HepG2 (cell line): ENCODE results near the gene DSC2. TPM values are rescaled to one million over a fixed set of nuclear protein-coding genes. Genes with fewer than 3 reads are reported as not detected.

Experiments used
- AGO2 ChIP-seq: fragments of 200-400 bp; formaldehyde crosslinking; optimal IDR thresholded peaks from 2 replicates; pipeline ENCODE3; 2017; ENCODE audit warnings: mild to moderate bottlenecking, low read depth, low read length, moderate library complexity
- ATF7-NPFF ChIP-seq: sonication (generic); formaldehyde crosslinking; IDR thresholded peaks from 2 replicates; pipeline ENCODE4 v1.8.1; 2023; ENCODE audit warnings: mild to moderate bottlenecking, low read depth, missing genetic modification reagents, moderate library complexity
- CREM ChIP-seq, 2 experiments: sonication (generic) in 1 of 2; formaldehyde crosslinking in 1 of 2; IDR thresholded peaks; 2 replicates each; pipeline versions ENCODE4 v1.4.0 to v1.6.1; 2016 to 2020; ENCODE audit warnings: antibody characterized with exemption in 1 of 2, mild to moderate bottlenecking in 1 of 2, missing genetic modification reagents in 1 of 2
- HOXA3 ChIP-seq: sonication (generic); formaldehyde crosslinking; IDR thresholded peaks from 2 replicates; pipeline ENCODE4 v1.5.0; 2020; ENCODE audit warnings: missing genetic modification reagents
- KDM6A ChIP-seq: IDR thresholded peaks from 2 replicates; pipeline ENCODE4 v1.6.1; 2016; ENCODE audit warnings: low read depth
- MBNL3 ChIP-seq: fragments of 250-450 bp; sonication (Bioruptor Pico); conservative IDR thresholded peaks from 2 replicates; pipeline ENCODE4 v1.8.0; 2022; ENCODE audit warnings: mild to moderate bottlenecking, inconsistent platforms
- MNT ChIP-seq: fragments of 450-650 bp; IDR thresholded peaks from 2 replicates; pipeline ENCODE4 v1.6.1; 2016
- PAX8 ChIP-seq: sonication (generic); formaldehyde crosslinking; IDR thresholded peaks from 2 replicates; pipeline ENCODE4 v1.8.0; 2022; ENCODE audit warnings: mild to moderate bottlenecking, missing genetic modification reagents, borderline replicate concordance
- PITX1 ChIP-seq: sonication (generic); formaldehyde crosslinking; IDR thresholded peaks from 2 replicates; pipeline ENCODE4 v1.5.1; 2020; ENCODE audit warnings: mild to moderate bottlenecking, missing genetic modification reagents
- RAD21 ChIP-seq: fragments of 450-650 bp; formaldehyde crosslinking; IDR thresholded peaks from 2 replicates; pipeline ENCODE4 v1.5.0; 2020; ENCODE audit warnings: mild to moderate bottlenecking
- SMARCE1 ChIP-seq: fragments of 450-650 bp; IDR thresholded peaks from 2 replicates; pipeline ENCODE4 v1.6.1; 2017; ENCODE audit warnings: borderline replicate concordance
- ZBTB21 ChIP-seq: sonication (generic); formaldehyde crosslinking; IDR thresholded peaks from 2 replicates; pipeline ENCODE4 v1.4.0; 2020; ENCODE audit warnings: missing genetic modification reagents
- ZNF235 ChIP-seq: sonication (generic); formaldehyde crosslinking; IDR thresholded peaks from 2 replicates; pipeline ENCODE4 v1.8.1; 2023; ENCODE audit warnings: mild to moderate bottlenecking, missing genetic modification reagents, borderline replicate concordance
- ZNF546 ChIP-seq: sonication (generic); formaldehyde crosslinking; conservative IDR thresholded peaks from 2 replicates; pipeline ENCODE4 v1.8.1; 2023; ENCODE audit warnings: mild to moderate bottlenecking, missing genetic modification reagents
- ZNF615 ChIP-seq: sonication (generic); formaldehyde crosslinking; IDR thresholded peaks from 2 replicates; pipeline ENCODE4 v1.5.0; 2020; ENCODE audit warnings: mild to moderate bottlenecking, missing genetic modification reagents, borderline replicate concordance
- ZNF644 ChIP-seq: IDR thresholded peaks from 2 replicates; pipeline ENCODE4 v1.6.1; 2016; ENCODE audit warnings: low read depth
- ZNF672 ChIP-seq: sonication (generic); formaldehyde crosslinking; IDR thresholded peaks from 2 replicates; pipeline ENCODE4 v1.8.1; 2022; ENCODE audit warnings: missing genetic modification reagents
- ZNF772 ChIP-seq: sonication (generic); formaldehyde crosslinking; IDR thresholded peaks from 2 replicates; pipeline ENCODE4 v1.5.0; 2020; ENCODE audit warnings: mild to moderate bottlenecking, missing genetic modification reagents
- ZNF841 ChIP-seq: sonication (generic); formaldehyde crosslinking; IDR thresholded peaks from 2 replicates; pipeline ENCODE4 v1.8.1; 2023; ENCODE audit warnings: missing genetic modification reagents, borderline replicate concordance
- ZZZ3 ChIP-seq: sonication (generic); formaldehyde crosslinking; IDR thresholded peaks from 2 replicates; pipeline ENCODE4 v1.4.0; 2020; ENCODE audit warnings: missing genetic modification reagents, mild to moderate bottlenecking, borderline replicate concordance
- polyA plus RNA-seq, 8 experiments: library from polyadenylated mRNA; depleted of rRNA in 3 of 8; stranded (reverse) in 7 of 8; unstranded in 1 of 8; fragments of >200 nt; fragmentation: Illumina TruSeq in 4 of 8; extraction: Trizol in 4 of 8; gene quantifications; 2 replicates each; pipeline versions ENCODE4 v1.2.1 to v1.2.3, GENCODE V29; 2011 to 2016; ENCODE audit warnings: low read depth in 4 of 8, missing spikeins in 1 of 8, mixed read lengths in 1 of 8; ENCODE audit not compliant: insufficient read depth in 1 of 8
- total RNA-seq, 5 experiments: library from RNA; depleted of rRNA; stranded (reverse); fragments of >200 nt; fragmentation: Illumina TruSeq; extraction: Trizol; gene quantifications; 2 replicates each; pipeline ENCODE4 v1.2.3, GENCODE V29; 2016; ENCODE audit warnings: low read depth in 1 of 5
- TF ChIP-seq, protein P1 (sequence below): sonication (generic); formaldehyde crosslinking; IDR thresholded peaks from 2 replicates; pipeline ENCODE4 v1.5.1; 2020; ENCODE audit warnings: mild to moderate bottlenecking, missing genetic modification reagents, borderline replicate concordance
- TF ChIP-seq, protein P2 (sequence below): sonication (generic); formaldehyde crosslinking; IDR thresholded peaks from 2 replicates; pipeline ENCODE4 v1.5.0; 2020; ENCODE audit warnings: missing genetic modification reagents

Gene DSC2
- total and polyA plus RNA-seq, 2 of the 13 experiments (the other 11 are each of a cell fraction or from before 2014, with no cell fraction given): 7.2 to 24.9 TPM

DNA sequence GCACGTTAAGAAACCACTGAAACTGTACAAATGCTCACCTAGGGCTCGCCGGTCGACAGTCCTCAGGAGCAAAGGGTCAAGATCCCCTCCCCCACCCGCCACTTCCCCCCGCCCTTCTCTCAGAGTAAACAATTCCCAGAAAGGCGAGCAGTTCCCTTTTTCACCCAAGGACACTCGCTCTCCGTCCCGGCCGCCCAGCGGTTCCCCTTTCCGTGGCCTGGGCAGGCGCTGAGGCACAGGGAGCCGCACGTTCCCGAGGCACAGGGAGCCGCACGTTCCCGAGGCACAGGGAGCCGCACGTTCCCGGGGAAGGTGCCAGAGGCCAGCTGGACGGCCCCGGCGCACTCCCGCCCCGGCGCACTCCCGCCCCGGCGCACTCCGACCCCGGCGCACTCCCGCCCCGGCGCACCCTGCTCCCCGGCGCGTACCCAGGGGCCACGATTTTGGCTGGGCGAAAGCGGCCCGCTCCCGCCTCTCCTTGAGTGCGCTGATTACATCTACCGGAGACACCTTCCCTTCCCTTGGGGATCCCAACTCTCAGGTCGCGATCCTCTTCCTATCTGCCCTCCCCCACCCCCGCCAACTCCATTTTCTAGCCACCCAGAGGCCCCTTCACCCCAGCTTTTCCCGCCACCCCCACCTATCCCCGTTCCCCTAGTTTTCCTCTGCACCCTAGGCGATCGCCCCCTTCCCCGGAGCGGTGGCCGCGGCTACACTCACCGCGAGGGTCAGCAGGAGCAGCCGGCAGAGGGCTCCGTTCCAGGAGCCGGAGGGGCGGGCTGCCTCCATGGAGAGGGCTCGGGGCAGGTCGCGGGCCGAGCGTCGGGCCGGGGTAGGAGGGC lies 817 bp downstream of the DSC2 start (continued):
- TF ChIP-seq, protein P1, sequence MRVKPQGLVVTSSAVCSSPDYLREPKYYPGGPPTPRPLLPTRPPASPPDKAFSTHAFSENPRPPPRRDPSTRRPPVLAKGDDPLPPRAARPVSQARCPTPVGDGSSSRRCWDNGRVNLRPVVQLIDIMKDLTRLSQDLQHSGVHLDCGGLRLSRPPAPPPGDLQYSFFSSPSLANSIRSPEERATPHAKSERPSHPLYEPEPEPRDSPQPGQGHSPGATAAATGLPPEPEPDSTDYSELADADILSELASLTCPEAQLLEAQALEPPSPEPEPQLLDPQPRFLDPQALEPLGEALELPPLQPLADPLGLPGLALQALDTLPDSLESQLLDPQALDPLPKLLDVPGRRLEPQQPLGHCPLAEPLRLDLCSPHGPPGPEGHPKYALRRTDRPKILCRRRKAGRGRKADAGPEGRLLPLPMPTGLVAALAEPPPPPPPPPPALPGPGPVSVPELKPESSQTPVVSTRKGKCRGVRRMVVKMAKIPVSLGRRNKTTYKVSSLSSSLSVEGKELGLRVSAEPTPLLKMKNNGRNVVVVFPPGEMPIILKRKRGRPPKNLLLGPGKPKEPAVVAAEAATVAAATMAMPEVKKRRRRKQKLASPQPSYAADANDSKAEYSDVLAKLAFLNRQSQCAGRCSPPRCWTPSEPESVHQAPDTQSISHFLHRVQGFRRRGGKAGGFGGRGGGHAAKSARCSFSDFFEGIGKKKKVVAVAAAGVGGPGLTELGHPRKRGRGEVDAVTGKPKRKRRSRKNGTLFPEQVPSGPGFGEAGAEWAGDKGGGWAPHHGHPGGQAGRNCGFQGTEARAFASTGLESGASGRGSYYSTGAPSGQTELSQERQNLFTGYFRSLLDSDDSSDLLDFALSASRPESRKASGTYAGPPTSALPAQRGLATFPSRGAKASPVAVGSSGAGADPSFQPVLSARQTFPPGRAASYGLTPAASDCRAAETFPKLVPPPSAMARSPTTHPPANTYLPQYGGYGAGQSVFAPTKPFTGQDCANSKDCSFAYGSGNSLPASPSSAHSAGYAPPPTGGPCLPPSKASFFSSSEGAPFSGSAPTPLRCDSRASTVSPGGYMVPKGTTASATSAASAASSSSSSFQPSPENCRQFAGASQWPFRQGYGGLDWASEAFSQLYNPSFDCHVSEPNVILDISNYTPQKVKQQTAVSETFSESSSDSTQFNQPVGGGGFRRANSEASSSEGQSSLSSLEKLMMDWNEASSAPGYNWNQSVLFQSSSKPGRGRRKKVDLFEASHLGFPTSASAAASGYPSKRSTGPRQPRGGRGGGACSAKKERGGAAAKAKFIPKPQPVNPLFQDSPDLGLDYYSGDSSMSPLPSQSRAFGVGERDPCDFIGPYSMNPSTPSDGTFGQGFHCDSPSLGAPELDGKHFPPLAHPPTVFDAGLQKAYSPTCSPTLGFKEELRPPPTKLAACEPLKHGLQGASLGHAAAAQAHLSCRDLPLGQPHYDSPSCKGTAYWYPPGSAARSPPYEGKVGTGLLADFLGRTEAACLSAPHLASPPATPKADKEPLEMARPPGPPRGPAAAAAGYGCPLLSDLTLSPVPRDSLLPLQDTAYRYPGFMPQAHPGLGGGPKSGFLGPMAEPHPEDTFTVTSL (CRISPR knock-in tag): no peak
- TF ChIP-seq CREM (IDR thresholded peaks at IDR 0.05): no peak
- no peak for TF ChIP-seq CREM (CRISPR knock-in tag; IDR thresholded peaks at IDR 0.05)
- TF ChIP-seq RAD21 (CRISPR knock-in tag): no peak
- TF ChIP-seq ZNF772 (CRISPR knock-in tag): no peak
- no peak for TF ChIP-seq SMARCE1
- no peak for TF ChIP-seq ZNF644 (CRISPR knock-in tag)
- TF ChIP-seq, protein P2, sequence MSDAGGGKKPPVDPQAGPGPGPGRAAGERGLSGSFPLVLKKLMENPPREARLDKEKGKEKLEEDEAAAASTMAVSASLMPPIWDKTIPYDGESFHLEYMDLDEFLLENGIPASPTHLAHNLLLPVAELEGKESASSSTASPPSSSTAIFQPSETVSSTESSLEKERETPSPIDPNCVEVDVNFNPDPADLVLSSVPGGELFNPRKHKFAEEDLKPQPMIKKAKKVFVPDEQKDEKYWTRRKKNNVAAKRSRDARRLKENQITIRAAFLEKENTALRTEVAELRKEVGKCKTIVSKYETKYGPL (CRISPR knock-in tag): no peak
- peak; percentile 62; the same call in 1 of the 2 replicates for TF ChIP-seq ATF7-NPFF
- TF ChIP-seq AGO2: peak; percentile 94
- no peak for TF ChIP-seq KDM6A (CRISPR knock-in tag)
- TF ChIP-seq ZNF672 (CRISPR knock-in tag): no peak
- TF ChIP-seq MNT: no peak
- TF ChIP-seq PAX8 (CRISPR knock-in tag): no peak
- TF ChIP-seq ZBTB21 (CRISPR knock-in tag): no peak
- TF ChIP-seq ZNF841: peak; percentile 59; the same call in 1 of the 2 replicates
- peak; percentile 15; the same call in 1 of the 2 replicates for TF ChIP-seq HOXA3 (CRISPR knock-in tag)
- no peak for TF ChIP-seq ZNF546
- TF ChIP-seq ZZZ3 (CRISPR knock-in tag): no peak
- TF ChIP-seq ZNF235 (CRISPR knock-in tag): peak; percentile 53; the same call in 1 of the 2 replicates
- no peak for TF ChIP-seq ZNF615
- no peak for TF ChIP-seq PITX1
- TF ChIP-seq MBNL3 (CRISPR knock-in tag): no peak
